ENCODE measurements around the gene SLC22A17.

The SLC22A17 gene

DNA sequence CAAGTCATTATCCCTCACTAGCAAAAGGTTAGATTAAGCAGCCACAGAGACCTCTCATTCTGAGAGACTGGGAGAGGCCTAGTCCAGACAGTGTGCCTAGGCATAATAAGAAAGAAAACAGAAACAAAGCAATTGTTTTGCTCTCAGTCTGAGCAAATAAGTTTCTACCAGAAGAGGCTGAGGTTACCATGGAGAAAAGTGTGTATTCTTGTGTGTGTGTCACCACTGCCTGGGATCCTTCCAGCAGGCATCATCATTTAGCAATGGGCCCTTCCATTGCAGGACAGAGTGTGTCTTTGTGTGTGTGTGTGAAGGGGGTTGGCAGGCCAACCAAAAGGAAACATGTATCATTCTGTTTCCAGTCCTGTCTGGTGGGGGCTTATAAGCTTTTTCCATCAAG is 8.6 kb upstream of the SLC22A17 start:
- no peak for DNase-seq

DNA sequence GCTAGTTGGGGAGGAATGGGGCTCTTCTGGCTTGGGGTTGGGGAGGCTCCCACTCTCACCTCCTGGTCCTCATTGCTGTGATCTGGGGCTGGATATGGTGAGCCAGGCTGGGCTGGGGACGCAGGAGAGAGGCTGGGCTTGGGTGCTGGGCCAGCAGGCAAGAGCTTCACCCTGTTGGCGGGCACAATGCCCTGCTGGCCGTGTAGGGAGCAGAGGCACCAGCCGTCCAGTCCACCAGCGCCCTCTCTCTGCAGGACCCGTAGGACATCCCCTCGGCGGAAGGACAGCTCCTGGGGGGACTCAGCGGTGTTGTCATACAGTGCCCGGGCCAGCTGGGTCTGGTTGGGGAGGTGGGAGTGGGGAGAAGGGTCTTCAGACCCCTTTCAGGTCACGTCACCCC is 7.8 kb upstream of the SLC22A17 start:
- no peak for DNase-seq

DNA sequence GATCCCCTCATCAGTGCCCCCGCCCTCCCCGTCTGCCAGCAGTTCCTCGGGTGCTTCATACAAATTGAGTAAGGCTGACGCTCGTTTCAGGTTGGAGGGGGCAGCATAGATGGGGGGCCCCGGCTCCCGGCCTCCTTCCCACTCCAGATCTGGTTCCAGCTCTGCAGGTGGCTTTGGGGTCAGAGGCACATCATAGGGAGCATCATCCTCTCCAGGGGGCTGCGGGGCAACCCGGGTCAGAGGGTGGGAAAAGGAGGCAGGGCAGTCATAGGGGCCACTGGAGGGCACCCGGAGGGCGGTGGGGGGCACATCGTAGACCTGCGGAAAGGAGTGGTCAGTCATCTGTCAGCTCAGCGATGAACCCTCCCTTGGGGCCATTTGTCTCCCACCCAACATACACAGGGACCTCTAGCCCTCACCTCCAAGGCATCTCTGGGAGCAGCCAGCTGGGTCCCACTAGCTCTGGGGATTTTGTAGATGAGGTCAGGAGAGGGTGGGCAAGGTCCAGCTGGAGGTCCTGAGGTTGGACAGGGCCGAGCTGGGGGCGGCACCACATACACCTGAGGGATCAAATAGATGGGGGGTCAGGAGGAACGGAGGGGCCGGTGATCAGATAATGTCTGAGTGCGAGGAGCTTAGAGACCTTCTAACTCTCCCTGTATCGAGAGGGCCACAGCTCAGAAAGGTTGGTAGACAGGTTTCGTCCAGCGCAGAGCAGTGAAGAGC is 7.2 kb upstream of the SLC22A17 start:
- DNase-seq: no peak

- no peak for DNase-seq
Measured at GRCh38 chr14:23359167-23359626, 6.5 kb upstream of the SLC22A17 start.

GRCh38 chr14:23358553-23359166 is 6.0 kb upstream of the SLC22A17 start:
- no peak for DNase-seq

- DNase-seq: no peak
Measured at GRCh38 chr14:23358042-23358441, 5.4 kb upstream of the SLC22A17 start.

DNA sequence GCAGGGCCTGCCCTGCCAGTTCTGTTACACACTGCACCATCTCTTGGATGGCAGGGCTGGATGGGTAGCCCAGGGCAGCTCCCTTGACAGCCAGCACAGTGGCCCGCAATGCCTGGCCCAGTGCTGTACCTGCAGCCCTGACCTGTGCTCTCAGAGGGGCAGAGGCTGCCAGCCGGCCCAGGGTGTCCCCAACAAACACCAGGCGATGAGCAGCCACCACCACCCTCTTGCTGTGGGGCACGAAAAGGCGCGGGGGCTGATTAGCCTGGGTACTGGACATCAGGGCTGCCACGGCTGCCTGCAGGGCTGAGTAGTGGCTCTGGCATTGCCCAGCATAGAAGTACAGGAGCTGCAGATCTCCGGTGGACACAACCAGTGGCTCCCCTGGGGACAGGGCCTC is 4.6 kb upstream of the SLC22A17 start:
- DNase-seq: no peak

DNA sequence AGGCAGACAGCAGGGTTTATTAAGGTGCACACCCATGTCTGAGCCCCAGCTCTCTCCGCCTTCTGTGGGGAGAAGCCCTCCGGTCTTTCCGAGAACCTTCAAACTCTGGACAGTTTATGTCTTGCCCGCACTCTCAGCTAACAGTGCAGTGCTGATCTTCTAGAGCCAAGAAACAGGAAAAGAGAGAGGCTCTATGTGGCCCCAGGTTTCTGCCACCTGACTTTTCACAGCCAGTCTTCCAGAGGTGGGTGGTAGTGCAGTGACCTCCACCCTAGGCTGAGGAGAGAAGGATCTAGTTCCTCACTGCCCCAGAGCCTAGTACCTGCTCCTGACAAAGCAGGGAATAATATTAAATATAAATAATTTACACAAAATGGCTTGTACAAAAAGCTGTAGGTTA is 4.0 kb upstream of the SLC22A17 start:
- no peak for DNase-seq

DNA sequence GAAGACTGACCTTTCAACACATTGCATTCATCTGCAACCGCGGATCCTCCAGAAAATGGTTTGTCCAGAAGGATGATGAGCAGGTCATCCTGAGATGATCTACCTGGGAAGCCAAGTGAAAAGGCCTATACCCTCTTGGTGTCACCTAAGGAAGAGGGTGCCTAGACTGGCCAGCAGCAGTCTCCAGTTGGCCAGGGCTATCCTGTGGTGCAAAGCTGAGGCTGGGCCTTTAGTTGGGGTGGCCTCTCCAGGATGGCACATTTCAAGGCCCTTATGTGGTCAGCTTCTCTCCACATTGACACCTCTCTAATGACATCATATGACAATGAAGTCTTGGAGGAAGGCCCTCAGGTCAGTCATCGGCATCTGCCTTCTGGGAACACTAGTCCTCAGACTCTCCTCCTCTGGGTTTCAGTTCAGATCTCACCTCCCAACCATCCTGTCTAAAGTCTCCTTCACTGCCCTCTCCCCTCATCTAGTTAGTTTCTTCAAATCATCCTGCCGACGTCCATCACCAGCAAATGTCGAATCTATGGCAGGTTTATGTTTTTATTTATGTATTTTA is 3.3 kb upstream of the SLC22A17 start:
- no peak for DNase-seq

GRCh38 chr14:23354990-23355389 is 2.3 kb upstream of the SLC22A17 start:
- no peak for DNase-seq

- no peak for DNase-seq
Measured at GRCh38 chr14:23353433-23353780, 720 bp upstream of the SLC22A17 start.

GRCh38 chr14:23351681-23352505 is 794 bp downstream of the SLC22A17 start:
- no peak for DNase-seq

- DNase-seq: no peak
Measured at GRCh38 chr14:23349156-23349845, 3.4 kb downstream of the SLC22A17 start.

DNA sequence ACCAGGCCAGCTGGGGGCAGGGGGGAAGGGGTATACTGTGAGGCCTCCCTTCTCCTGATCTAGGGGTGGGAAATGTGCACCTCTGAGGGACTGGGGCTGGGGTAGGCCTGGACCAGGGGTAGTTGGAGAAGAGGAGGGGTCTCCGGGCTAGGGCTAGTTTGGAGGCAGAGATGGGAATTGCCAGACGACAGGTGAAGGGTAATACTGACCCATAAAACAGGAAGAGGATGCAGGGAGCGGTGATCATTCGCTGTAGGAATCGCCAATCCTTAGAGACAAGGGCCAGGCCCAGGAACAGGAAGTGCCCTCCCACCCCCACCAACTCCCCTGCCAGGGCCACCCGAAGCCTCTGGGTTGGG is 4.4 kb downstream of the SLC22A17 start:
- DNase-seq: no peak

DNA sequence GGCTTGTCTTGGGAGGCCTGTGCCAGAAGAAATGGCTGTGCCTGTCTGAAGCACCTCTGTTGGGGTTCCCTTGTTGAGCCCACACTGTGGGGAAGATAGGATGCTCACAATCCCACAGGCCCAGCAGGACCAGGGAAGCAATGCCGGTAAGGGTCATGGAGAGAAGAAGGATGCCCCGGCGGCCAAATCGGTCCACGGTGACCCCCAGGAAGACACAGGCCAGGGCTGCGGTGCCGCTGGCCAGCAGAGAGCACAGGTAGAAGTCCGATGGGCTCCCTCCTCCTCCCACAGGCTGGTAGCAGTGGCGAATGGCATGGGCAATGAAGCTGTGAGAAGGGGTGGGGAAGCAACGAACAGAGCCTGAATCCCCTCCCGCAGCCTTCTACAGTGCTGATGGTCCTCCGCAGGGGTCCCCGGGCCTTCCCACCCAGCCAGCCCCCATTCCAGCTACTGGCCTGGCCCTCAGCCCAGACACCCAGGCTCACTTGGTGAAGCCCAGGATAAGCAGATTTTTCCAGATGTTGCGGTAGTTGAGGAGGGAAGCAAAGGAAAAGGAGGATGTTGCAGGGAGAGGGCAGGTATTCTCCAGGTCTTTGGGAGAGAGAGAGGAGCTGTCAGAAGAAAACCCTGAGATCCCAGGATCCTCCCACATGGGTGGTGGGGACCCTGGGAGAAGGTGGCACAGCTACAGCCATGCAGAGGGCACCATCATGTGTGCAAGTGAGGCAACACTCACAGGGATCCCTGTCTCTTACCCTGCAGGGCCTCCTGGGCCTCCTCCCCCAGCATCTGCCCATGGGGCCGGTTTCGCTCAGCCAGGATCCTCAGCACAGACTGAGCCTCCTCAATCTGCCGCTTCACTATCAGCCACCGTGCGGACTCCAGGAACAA is 5.0 kb downstream of the SLC22A17 start:
- DNase-seq: no peak

DNA sequence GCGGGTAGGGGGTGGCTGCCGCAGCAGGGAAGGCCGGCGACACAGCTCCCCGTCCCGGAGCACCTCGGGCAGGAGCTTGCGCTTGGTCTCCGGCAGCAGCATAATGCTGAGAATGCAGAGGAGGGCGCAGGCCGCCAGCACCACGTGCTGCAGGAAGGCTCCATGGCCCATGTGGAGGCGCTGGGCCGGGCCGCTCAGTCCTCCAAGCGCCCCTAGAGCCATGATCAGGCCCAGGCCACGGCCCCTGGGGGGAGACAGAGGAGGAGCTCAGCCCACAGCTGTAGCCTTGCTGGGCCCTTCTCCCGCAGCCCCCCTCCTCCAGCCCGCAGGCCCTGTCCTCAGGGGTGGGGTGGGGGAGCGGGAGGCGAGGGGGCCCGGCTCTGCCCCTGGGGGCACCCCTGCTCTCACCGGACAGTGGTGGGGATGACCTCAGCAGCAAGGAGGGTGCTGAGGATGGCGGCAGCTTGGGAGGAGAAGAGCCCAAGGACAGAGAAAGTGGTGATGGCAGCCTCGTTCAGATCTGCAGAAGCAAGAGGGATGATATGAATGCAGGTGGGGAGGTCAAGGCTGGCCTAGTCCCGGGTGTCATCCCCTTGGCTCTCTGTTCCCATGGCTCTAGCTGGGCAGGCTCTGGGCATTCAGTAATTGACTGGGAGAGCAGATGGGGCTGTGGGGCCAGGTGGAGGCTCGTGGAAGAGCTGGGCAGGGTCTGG is 5.8 kb downstream of the SLC22A17 start:
- DNase-seq: no peak

- DNase-seq: no peak
Measured at GRCh38 chr14:23345987-23346692, 6.5 kb downstream of the SLC22A17 start.

- DNase-seq: no peak
Measured at GRCh38 chr14:23344481-23344880, 8.2 kb downstream of the SLC22A17 start.

GRCh38 chr14:23339506-23340268 is 13.0 kb downstream of the SLC22A17 start:
- DNase-seq: no peak

DNA sequence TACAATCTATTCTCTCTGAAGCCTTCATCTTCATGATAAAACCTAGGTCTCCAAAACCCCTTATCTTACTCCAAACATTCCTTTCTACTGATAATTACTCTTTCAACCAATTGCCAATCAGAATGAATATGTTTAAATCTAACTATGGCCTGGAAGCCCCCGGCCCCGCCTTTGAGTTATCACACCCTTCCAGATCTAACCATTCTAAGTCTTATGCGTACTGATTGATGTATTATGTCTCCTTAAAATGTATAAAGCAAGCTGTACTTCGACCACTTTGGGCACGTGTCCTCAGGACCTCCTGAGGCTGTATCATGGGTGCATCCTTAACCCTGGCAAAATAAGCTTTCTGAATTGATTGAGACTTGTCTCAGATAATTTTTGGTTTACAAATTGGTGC is 17.1 kb downstream of the SLC22A17 start:
- DNase-seq: no peak

Data from NCI-H1048 (cell line).